Right atrium auricular region (tissue), 2 donors: ENCODE measurements around the gene LRRTM3. TPM values are rescaled to one million over a fixed set of nuclear protein-coding genes. Genes with fewer than 3 reads are reported as not detected.

Experiments
- DNase-seq: peaks from one replicate; pipeline ENCODE4 v3.0.0-alpha.2; 2019; ENCODE audit warnings: low spot score
- H3K27ac ChIP-seq, 2 donors: fragments of 200-600 bp; sonication (generic); 1 replicate in 1 of 2; 2 replicates in 1 of 2; pipeline ENCODE4 v1.5.1; 2016 to 2019
- H3K27me3 ChIP-seq, 2 donors: fragments of 200-600 bp; sonication (generic); one replicate each; pipeline versions ENCODE4 v1.5.1 to v1.6.0; 2017 to 2019
- H3K36me3 ChIP-seq: fragments of 200-600 bp; sonication (generic); one replicate; pipeline ENCODE4 v1.5.1; 2016
- H3K4me1 ChIP-seq, 2 donors: fragments of 200-600 bp; sonication (generic); one replicate each; pipeline versions ENCODE4 v1.5.1 to v1.6.0; 2017 to 2019
- H3K4me3 ChIP-seq, 2 donors: fragments of 200-600 bp; sonication (generic); 1 replicate in 1 of 2; 2 replicates in 1 of 2; pipeline ENCODE4 v1.5.1; 2017 to 2019; ENCODE audit warnings: mild to moderate bottlenecking in 1 of 2, moderate library complexity in 1 of 2
- H3K9me3 ChIP-seq, 2 donors: fragments of 200-600 bp; sonication (generic); one replicate each; pipeline ENCODE4 v1.5.1; 2019
- CTCF ChIP-seq, 2 donors: fragments of 200-600 bp; sonication (generic); IDR thresholded peaks; one replicate each; pipeline ENCODE4 v1.5.1; 2019; ENCODE audit warnings: antibody characterized with exemption in 2 of 2
- total RNA-seq, 2 donors: library from RNA; depleted of rRNA; stranded (reverse); fragments of >200 nt; gene quantifications; one replicate each; pipeline ENCODE4 v1.1.0, GENCODE V29; 2016

The LRRTM3 gene
- total RNA-seq, 2 donors from 2014 or later, result not detected

- H3K4me1 ChIP-seq, result no peaks in the 10 kb centered on the region
- no peaks in the 10 kb centered on the region for H3K9me3 ChIP-seq
- H3K27me3 ChIP-seq, result no peaks in the 10 kb centered on the region
- no peaks in the 10 kb centered on the region for H3K36me3 ChIP-seq
- no peak overlapping the region for H3K27ac ChIP-seq
- no peak for TF ChIP-seq CTCF (IDR thresholded peaks at IDR 0.05)
- no peak for DNase-seq
- no peak overlapping the region for H3K4me3 ChIP-seq
Observed at GRCh38 chr10:67100951-67101350, 175.1 kb downstream of the LRRTM3 start.

- no peak overlapping the region for H3K4me3 ChIP-seq
- no peak for TF ChIP-seq CTCF (IDR thresholded peaks at IDR 0.05)
- H3K4me1 ChIP-seq, result no peaks in the 10 kb centered on the region
- H3K9me3 ChIP-seq, result no peaks in the 10 kb centered on the region
- no peaks in the 10 kb centered on the region for H3K27me3 ChIP-seq
- H3K27ac ChIP-seq, result no peak overlapping the region
- DNase-seq, result no peak
- no peaks in the 10 kb centered on the region for H3K36me3 ChIP-seq
Observed at GRCh38 chr10:67107670-67108069, 181.8 kb downstream of the LRRTM3 start.

DNA sequence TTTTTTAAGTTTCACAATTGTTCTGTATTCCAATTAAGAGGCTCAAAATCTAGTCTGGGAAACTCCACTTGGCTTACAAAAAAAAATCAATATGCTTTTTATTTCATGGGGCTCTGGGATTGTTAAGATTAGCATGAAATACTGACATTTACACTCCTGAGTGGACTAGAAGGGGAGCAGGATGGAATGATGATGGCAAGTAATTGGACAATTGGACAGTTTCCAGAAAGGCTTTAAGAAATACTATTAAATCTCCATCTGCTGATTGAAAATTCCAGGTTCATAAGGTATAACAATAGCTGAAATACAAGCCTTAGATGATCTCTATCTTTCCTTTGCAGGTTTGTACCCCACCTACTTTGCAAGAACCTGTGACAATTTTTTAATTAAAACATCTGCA lies 184.4 kb downstream of the LRRTM3 start:
- no peak for TF ChIP-seq CTCF (IDR thresholded peaks at IDR 0.05)
- no peaks in the 10 kb centered on the region for H3K27me3 ChIP-seq
- H3K36me3 ChIP-seq, result no peaks in the 10 kb centered on the region
- H3K27ac ChIP-seq, result no peak overlapping the region
- no peaks in the 10 kb centered on the region for H3K9me3 ChIP-seq
- H3K4me3 ChIP-seq, result no peak overlapping the region
- DNase-seq, result no peak
- no peaks in the 10 kb centered on the region for H3K4me1 ChIP-seq

- no peak for TF ChIP-seq CTCF (IDR thresholded peaks at IDR 0.05)
Observed at GRCh38 chr10:67112765-67113164, 186.9 kb downstream of the LRRTM3 start.

GRCh38 chr10:67114945-67115344 lies 189.1 kb downstream of the LRRTM3 start:
- H3K4me3 ChIP-seq, result no peak overlapping the region
- peaks cover 0 to 7% of the 10 kb centered on the region in 2 donors for H3K4me1 ChIP-seq
- no peak for DNase-seq
- H3K27me3 ChIP-seq, result no peaks in the 10 kb centered on the region
- no peak for TF ChIP-seq CTCF (IDR thresholded peaks at IDR 0.05)
- no peaks in the 10 kb centered on the region for H3K9me3 ChIP-seq
- no peaks in the 10 kb centered on the region for H3K36me3 ChIP-seq
- no peak overlapping the region for H3K27ac ChIP-seq

More at GRCh38 chr10:67112765-67113164, 186.9 kb downstream of the LRRTM3 start:
- no peaks in the 10 kb centered on the region for H3K9me3 ChIP-seq
- no peak overlapping the region for H3K27ac ChIP-seq
- DNase-seq, result no peak
- H3K4me1 ChIP-seq, result peaks cover 0 to 7% of the 10 kb centered on the region in 2 donors
- H3K36me3 ChIP-seq, result no peaks in the 10 kb centered on the region
- no peak overlapping the region for H3K4me3 ChIP-seq
- no peaks in the 10 kb centered on the region for H3K27me3 ChIP-seq

DNA sequence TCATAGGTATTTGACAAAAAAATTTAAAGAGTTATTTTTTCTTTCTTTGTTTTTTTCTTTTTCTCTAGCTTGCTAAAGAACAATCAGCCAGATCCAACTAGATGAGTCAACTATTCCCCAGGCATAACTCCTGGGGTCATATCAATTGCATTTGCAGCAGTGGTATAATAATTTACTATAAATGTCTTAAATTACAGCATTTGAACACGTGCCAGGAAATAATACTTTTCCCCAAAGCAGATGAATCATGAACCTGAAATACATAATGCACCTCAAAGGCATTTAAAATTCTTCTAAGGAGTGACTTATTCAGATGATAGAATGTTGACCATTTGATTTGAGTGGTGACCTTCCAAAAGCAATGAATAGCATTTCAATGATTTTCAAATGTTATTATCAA lies 190.1 kb downstream of the LRRTM3 start:
- H3K27ac ChIP-seq, result no peak overlapping the region
- DNase-seq, result no peak
- peaks cover 0 to 7% of the 10 kb centered on the region in 2 donors for H3K4me1 ChIP-seq
- no peaks in the 10 kb centered on the region for H3K9me3 ChIP-seq
- H3K36me3 ChIP-seq, result no peaks in the 10 kb centered on the region
- H3K4me3 ChIP-seq, result no peak overlapping the region
- no peaks in the 10 kb centered on the region for H3K27me3 ChIP-seq
- no peak for TF ChIP-seq CTCF (IDR thresholded peaks at IDR 0.05)
